ENCODE measurements around the gene LINGO4. TPM values are rescaled to one million over a fixed set of nuclear protein-coding genes. Genes with fewer than 3 reads are reported as not detected.

Gene LINGO4, protein sequence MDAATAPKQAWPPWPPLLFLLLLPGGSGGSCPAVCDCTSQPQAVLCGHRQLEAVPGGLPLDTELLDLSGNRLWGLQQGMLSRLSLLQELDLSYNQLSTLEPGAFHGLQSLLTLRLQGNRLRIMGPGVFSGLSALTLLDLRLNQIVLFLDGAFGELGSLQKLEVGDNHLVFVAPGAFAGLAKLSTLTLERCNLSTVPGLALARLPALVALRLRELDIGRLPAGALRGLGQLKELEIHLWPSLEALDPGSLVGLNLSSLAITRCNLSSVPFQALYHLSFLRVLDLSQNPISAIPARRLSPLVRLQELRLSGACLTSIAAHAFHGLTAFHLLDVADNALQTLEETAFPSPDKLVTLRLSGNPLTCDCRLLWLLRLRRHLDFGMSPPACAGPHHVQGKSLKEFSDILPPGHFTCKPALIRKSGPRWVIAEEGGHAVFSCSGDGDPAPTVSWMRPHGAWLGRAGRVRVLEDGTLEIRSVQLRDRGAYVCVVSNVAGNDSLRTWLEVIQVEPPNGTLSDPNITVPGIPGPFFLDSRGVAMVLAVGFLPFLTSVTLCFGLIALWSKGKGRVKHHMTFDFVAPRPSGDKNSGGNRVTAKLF
- 0.02 TPM in 1 of 2 replicates, not detected in the other for total RNA-seq (2016; rRNA removed; fragmentation: Illumina TruSeq; extraction: Trizol)
- total RNA-seq (2016; cell fraction: cytosol; rRNA removed; fragmentation: Illumina TruSeq; extraction: Trizol; ENCODE audit: low read depth): not detected in 2 replicates
- not detected in 2 replicates for total RNA-seq (2016; cell fraction: insoluble cytoplasmic fraction; rRNA removed; fragmentation: Illumina TruSeq; extraction: Trizol)
- total RNA-seq (2016; cell fraction: membrane; rRNA removed; fragmentation: Illumina TruSeq; extraction: Trizol): not detected in 2 replicates
- total RNA-seq (2016; cell fraction: nucleus; rRNA removed; fragmentation: Illumina TruSeq; extraction: Trizol): not detected in 2 replicates
- polyA plus RNA-seq (2011; rRNA removed): 0.05 TPM in 2 replicates
- polyA plus RNA-seq (2011; cell fraction: cytosol; rRNA removed): 0.01 TPM in 1 of 2 replicates, not detected in the other
- polyA plus RNA-seq (2011; cell fraction: nucleus; rRNA removed): 0.11 and 0.19 TPM in 2 replicates
- polyA plus RNA-seq (2012): not detected in 2 replicates
- not detected in 2 replicates for polyA plus RNA-seq (2016; cell fraction: cytosol; fragmentation: Illumina TruSeq; extraction: Trizol; ENCODE audit: low read depth)
- polyA plus RNA-seq (2016; cell fraction: insoluble cytoplasmic fraction; fragmentation: Illumina TruSeq; extraction: Trizol; ENCODE audit: low read depth): not detected in 2 replicates
- not detected in 2 replicates for polyA plus RNA-seq (2016; cell fraction: membrane; fragmentation: Illumina TruSeq; extraction: Trizol; ENCODE audit: low read depth)
- not detected in 2 replicates for polyA plus RNA-seq (2016; cell fraction: nucleus; fragmentation: Illumina TruSeq; extraction: Trizol; ENCODE audit: insufficient read depth, low read depth)
- polyA minus RNA-seq (2011; rRNA and poly(A)+ RNA removed; ENCODE audit: low replicate concordance): 0.06 and 0.37 TPM in 2 replicates
- polyA minus RNA-seq (2011; cell fraction: cytosol; rRNA and poly(A)+ RNA removed): not detected in 2 replicates
- polyA minus RNA-seq (2011; cell fraction: nucleus; rRNA and poly(A)+ RNA removed): 0.52 and 0.87 TPM in 2 replicates
- percentile 20 among the genes with signal in this experiment for Bru-seq, nascent RNA
- BruChase-seq, experiment 1, labeled RNA remaining after a 6-hour chase: percentile 17 among the genes with signal in this experiment
- BruChase-seq, experiment 2, labeled RNA remaining after a 2-hour chase: percentile 11 among the genes with signal in this experiment
- long read RNA-seq, experiment 1: 0 reads
- long read RNA-seq, experiment 2: 0 reads

DNA sequence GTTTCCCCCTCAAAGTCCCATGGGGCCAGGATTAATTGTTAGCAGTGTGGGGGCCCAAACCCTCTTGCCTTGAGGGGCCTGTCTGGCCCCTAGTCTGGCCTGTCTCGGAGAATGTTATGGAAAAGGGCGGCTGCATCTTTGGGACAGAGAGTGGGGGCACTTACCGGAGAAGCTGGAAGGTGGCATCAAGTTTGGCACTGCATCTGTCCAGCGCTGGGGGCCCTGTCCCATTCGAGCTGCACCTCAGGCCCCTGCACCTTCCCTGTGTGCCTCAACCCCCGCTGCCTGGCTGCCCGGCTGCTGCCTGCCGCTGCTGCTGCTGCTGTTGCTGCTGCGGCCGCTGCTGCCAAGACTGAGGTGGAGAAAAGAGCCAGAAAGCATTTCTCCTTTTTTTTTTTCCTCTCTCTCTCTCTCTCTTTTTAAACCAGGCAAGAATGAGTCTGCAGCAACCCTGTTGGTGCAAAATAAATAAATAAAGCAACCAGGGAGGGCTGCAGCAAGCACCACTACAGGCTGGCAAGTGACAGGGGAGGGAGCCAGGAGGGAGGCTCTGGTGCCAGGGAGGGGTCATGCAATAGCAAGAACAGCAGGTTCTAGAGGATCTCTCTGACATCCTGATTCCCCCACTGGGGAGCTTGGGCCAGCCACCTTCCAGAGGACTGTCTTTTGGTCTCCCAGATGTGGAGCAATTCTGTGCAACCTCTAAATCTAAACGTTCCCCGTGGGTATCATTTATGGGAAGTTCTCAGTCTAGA lies at the start of gene LINGO4:
LINGO4 (minus strand) TSS at position 354 of the 755 bp plus-strand sequence. CDS start 2,715 bp downstream, outside the sequence.
- intact Hi-C loops (cut with micrococcal nuclease; ENCODE audit: unreplicated experiment): no loop called here
- H3K4me3 ChIP-seq (replicated peaks in 1 of 3; ENCODE audit: insufficient read depth in 1 of 3, low read depth in 2 of 3, low read length in 3 of 3): no peak within 1 kb of the TSS
- peaks cover 0 to 3% of the 10 kb centered on the region in 2 experiments; a peak in 3 of 5 replicates for H3K27me3 ChIP-seq (ENCODE audit: control insufficient read depth in 1 of 2, insufficient read depth in 2 of 2, low read length in 2 of 2)
- H3K27ac ChIP-seq (ENCODE audit: extremely low read length, insufficient read depth, low read length): no peak within 1 kb of the TSS
- no peak within 1 kb of the TSS for H3K4me2 ChIP-seq (ENCODE audit: low read depth, low read length)
- no peak for ATAC-seq
- in situ Hi-C loops (cut with HindIII; ENCODE audit: extremely low pct_ligation_motif_present, low pct_unique_long_range_greater_than_20kb): no loop called here
- H3K4me1 ChIP-seq (ENCODE audit: insufficient read depth, low read length): peaks cover 11% of the 10 kb centered on the region; the same call in 1 of the 2 replicates
- no TSS peak for BruUV-seq (replicated peaks)
- H3K79me2 ChIP-seq (ENCODE audit: insufficient read depth, low read length): no peaks in the 10 kb centered on the region
- ChIA-PET POLR2A (no interaction called here), CTCF (ENCODE audit: low intra/inter-chr PET ratio, low total read pairs) (no interaction called here)
- no peak within 1 kb of the TSS for H3K9ac ChIP-seq (ENCODE audit: insufficient read depth, low read depth, low read length)
- FAIRE-seq: no peak
- H3K9me3 ChIP-seq (ENCODE audit: low read length): no peaks in the 10 kb centered on the region
- WGBS (ENCODE audit: low lambda C conversion rate): 80% methylated on average over 7 of the region's 12 CpGs
- no peak for DNase-seq (ENCODE audit: low spot score)
- no peaks in the 10 kb centered on the region for H3K36me3 ChIP-seq (replicated peaks in 1 of 2; ENCODE audit: control insufficient read depth in 1 of 2, insufficient read depth in 2 of 2, low read length in 2 of 2)
- H2AFZ ChIP-seq (ENCODE audit: low read length): no peak within 1 kb of the TSS
- H4K20me1 ChIP-seq (ENCODE audit: insufficient read depth, low read length): no peaks in the 10 kb centered on the region
- TF ChIP-seq CENPBD1 (CRISPR knock-in tag; IDR thresholded peaks at IDR 0.05; ENCODE audit: borderline replicate concordance, low read depth) (no peak), FLYWCH1 (CRISPR knock-in tag; IDR thresholded peaks at IDR 0.05) (no peak), ZNF577 (CRISPR knock-in tag; IDR thresholded peaks at IDR 0.05; ENCODE audit: borderline replicate concordance, low read depth) (no peak), RXRA (CRISPR knock-in tag; IDR thresholded peaks at IDR 0.05) (no peak), ZNF335 (CRISPR knock-in tag; IDR thresholded peaks at IDR 0.05) (no peak), ZNF777 (CRISPR knock-in tag; IDR thresholded peaks at IDR 0.05) (no peak), MIER2 (CRISPR knock-in tag; IDR thresholded peaks at IDR 0.05) (no peak), CEBPZ (IDR thresholded peaks at IDR 0.05; ENCODE audit: low read length) (no peak), PBX2 (CRISPR knock-in tag; IDR thresholded peaks at IDR 0.05) (no peak), ZNF839 (CRISPR knock-in tag; IDR thresholded peaks at IDR 0.05; ENCODE audit: borderline replicate concordance) (no peak)
- TF ChIP-seq, protein P1, sequence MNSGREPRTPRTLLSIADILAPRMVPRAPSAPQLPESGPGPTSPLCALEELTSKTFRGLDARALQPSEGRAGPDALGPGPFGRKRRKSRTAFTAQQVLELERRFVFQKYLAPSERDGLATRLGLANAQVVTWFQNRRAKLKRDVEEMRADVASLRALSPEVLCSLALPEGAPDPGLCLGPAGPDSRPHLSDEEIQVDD (CRISPR knock-in tag; IDR thresholded peaks at IDR 0.05; ENCODE audit: borderline replicate concordance): no peak

Data from HepG2 (cell line).